HepG2 (cell line): ENCODE data around the gene PPP1R12B. TPM values are rescaled to one million over a fixed set of nuclear protein-coding genes. Genes with fewer than 3 reads are reported as not detected.

Experiments
- ATAC-seq: fragments of 200-7000 bp; cut with Tn5 transposase; 3 replicates; pipeline ENCODE4 v1.9.1; 2020; ENCODE audit warnings: mild to moderate bottlenecking, moderate library complexity
- BruUV-seq: library from RNA; stranded (reverse); fragments of 400-500 nt; replicated peaks from 2 replicates; lab custom pipeline; 2021; lab: Mats Ljungman, UMichigan
- CTCF ChIA-PET: fragments of 300-600 bp; formaldehyde crosslinking; extraction: SDS; loops from one replicate; lab custom pipeline; 2021; ENCODE audit warnings: low total read pairs, inconsistent platforms, low intra/inter-chr PET ratio; lab: Yijun Ruan, JAX
- POLR2A ChIA-PET: fragments of 350-600 bp; sonication (Branson Sonifier 250); formaldehyde crosslinking; loops from one replicate; lab custom pipeline; 2020; ENCODE audit warnings: antibody characterized with exemption, inconsistent platforms; lab: Yijun Ruan, JAX
- DNase-seq: peaks from one replicate; pipeline ENCODE4 v3.0.0-alpha.2; 2015; ENCODE audit warnings: low spot score
- FAIRE-seq: peaks from 3 replicates; lab custom pipeline; 2011; peaks lifted over from hg19 to GRCh38; lab: Jason Lieb, UNC
- H2AFZ ChIP-seq: one replicate; pipeline ENCODE4 v1.6.1; 2011; ENCODE audit warnings: low read length, inconsistent platforms
- H3K27ac ChIP-seq: fragments of 300-600 bp; 3 replicates; pipeline ENCODE4 v1.8.0; 2011; ENCODE audit warnings: mixed run types, mild to moderate bottlenecking, mixed read lengths, low read length, inconsistent platforms; ENCODE audit not compliant: insufficient read depth; ENCODE audit errors: extremely low read length
- H3K27me3 ChIP-seq, 2 experiments: fragments of 200-600 bp in 1 of 2; 2 replicates in 1 of 2; 3 replicates in 1 of 2; pipeline versions ENCODE4 v1.6.0 to v1.8.0; 2011; ENCODE audit warnings: low read length in 2 of 2, mild to moderate bottlenecking in 2 of 2, moderate library complexity in 2 of 2, inconsistent platforms in 1 of 2; ENCODE audit not compliant: insufficient read depth in 2 of 2, control insufficient read depth in 1 of 2
- H3K36me3 ChIP-seq, 2 experiments: fragments of 200-600 bp in 1 of 2; replicated peaks in 1 of 2; 2 replicates in 1 of 2; 3 replicates in 1 of 2; pipeline versions ENCODE4 v1.5.1 to v1.8.0; 2011; ENCODE audit warnings: low read length in 2 of 2, inconsistent platforms in 1 of 2; ENCODE audit not compliant: insufficient read depth in 2 of 2, control insufficient read depth in 1 of 2
- H3K4me1 ChIP-seq: 2 replicates; pipeline ENCODE4 v1.5.1; 2012; ENCODE audit warnings: low read length, inconsistent platforms; ENCODE audit not compliant: insufficient read depth
- H3K4me2 ChIP-seq: 2 replicates; pipeline ENCODE4 v1.6.0; 2011; ENCODE audit warnings: low read depth, low read length, inconsistent platforms
- H3K4me3 ChIP-seq, 3 experiments: fragments of 200-600 bp in 1 of 3; sonication (generic), shearing (Covaris generic) in 1 of 3; replicated peaks in 1 of 3; 2 replicates each; pipeline ENCODE4 v1.5.1; 2011 to 2016; ENCODE audit warnings: low read length in 3 of 3, inconsistent platforms in 2 of 3, low read depth in 2 of 3, mild to moderate bottlenecking in 2 of 3, control low read depth in 1 of 3, mixed read lengths in 1 of 3; ENCODE audit not compliant: insufficient read depth in 1 of 3
- H3K79me2 ChIP-seq: one replicate; pipeline ENCODE4 v1.6.1; 2011; ENCODE audit warnings: low read length, inconsistent platforms; ENCODE audit not compliant: insufficient read depth
- H3K9ac ChIP-seq: 2 replicates; pipeline ENCODE4 v1.6.0; 2011; ENCODE audit warnings: mild to moderate bottlenecking, low read depth, low read length, inconsistent platforms; ENCODE audit not compliant: insufficient read depth
- H3K9me3 ChIP-seq: 2 replicates; pipeline ENCODE4 v1.5.1; 2012; ENCODE audit warnings: mild to moderate bottlenecking, low read length
- H4K20me1 ChIP-seq: 2 replicates; pipeline ENCODE4 v1.6.0; 2011; ENCODE audit warnings: inconsistent platforms, mild to moderate bottlenecking, low read length, moderate library complexity; ENCODE audit not compliant: insufficient read depth
- IRF2 ChIP-seq: IDR thresholded peaks from 2 replicates; pipeline ENCODE4 v1.6.1; 2018; ENCODE audit warnings: missing genetic modification reagents, missing compliant biosample characterization
- JARID2 ChIP-seq: sonication (generic); formaldehyde crosslinking; IDR thresholded peaks from 2 replicates; pipeline ENCODE4 v1.8.1; 2023; ENCODE audit warnings: missing genetic modification reagents, inconsistent platforms; ENCODE audit not compliant: insufficient replicate concordance
- KLF13 ChIP-seq: sonication (generic); formaldehyde crosslinking; IDR thresholded peaks from 2 replicates; pipeline ENCODE4 v1.4.0; 2020; ENCODE audit warnings: mild to moderate bottlenecking, missing genetic modification reagents
- NFRKB ChIP-seq: fragments of 450-650 bp; IDR thresholded peaks from 2 replicates; pipeline ENCODE4 v1.6.1; 2017
- NFYB ChIP-seq: sonication (generic); formaldehyde crosslinking; IDR thresholded peaks from 2 replicates; pipeline ENCODE4 v1.4.0; 2020; ENCODE audit warnings: missing genetic modification reagents
- PHF8 ChIP-seq: sonication (generic); formaldehyde crosslinking; IDR thresholded peaks from 2 replicates; pipeline ENCODE4 v1.5.0; 2020; ENCODE audit warnings: missing genetic modification reagents
- SNAPC2 ChIP-seq: sonication (generic); formaldehyde crosslinking; IDR thresholded peaks from 2 replicates; pipeline ENCODE4 v1.8.1; 2022; ENCODE audit warnings: mild to moderate bottlenecking, missing genetic modification reagents
- SP1 ChIP-seq, 2 experiments: fragments of 450-650 bp in 1 of 2; sonication (generic) in 1 of 2; formaldehyde crosslinking in 1 of 2; IDR thresholded peaks; 2 replicates each; pipeline versions ENCODE4 v1.4.0 to v1.6.1; 2016 to 2020; ENCODE audit warnings: missing genetic modification reagents in 1 of 2
- SPEN ChIP-seq: sonication (generic); formaldehyde crosslinking; IDR thresholded peaks from 2 replicates; pipeline ENCODE4 v1.5.1; 2020; ENCODE audit warnings: low read depth, mild to moderate bottlenecking, missing genetic modification reagents
- TAF1 ChIP-seq: sonication (generic); formaldehyde crosslinking; IDR thresholded peaks from 2 replicates; pipeline ENCODE4 v1.4.0; 2020; ENCODE audit warnings: missing genetic modification reagents
- THAP7 ChIP-seq: sonication (generic); formaldehyde crosslinking; IDR thresholded peaks from 2 replicates; pipeline ENCODE4 v1.8.1; 2023; ENCODE audit warnings: mild to moderate bottlenecking, missing genetic modification reagents
- ZFP36 ChIP-seq: fragments of 150-350 bp; IDR thresholded peaks from 2 replicates; pipeline ENCODE4 v1.6.1; 2018; ENCODE audit warnings: borderline replicate concordance, low read length, low read depth; ENCODE audit not compliant: partially characterized antibody
- ZKSCAN5 ChIP-seq: sonication (generic); formaldehyde crosslinking; IDR thresholded peaks from 2 replicates; pipeline ENCODE4 v1.5.1; 2020; ENCODE audit warnings: mild to moderate bottlenecking, missing genetic modification reagents
- ZNF138 ChIP-seq: sonication (generic); formaldehyde crosslinking; IDR thresholded peaks from 2 replicates; pipeline ENCODE4 v1.5.0; 2020; ENCODE audit warnings: mild to moderate bottlenecking, low read depth, missing genetic modification reagents
- WGBS: methylation state at CpG from one replicate; pipeline ENCODE4 v1.1.6; 2017; ENCODE audit warnings: low lambda C conversion rate; 5-methylcytosine and 5-hydroxymethylcytosine counted together
- in situ Hi-C: cut with HindIII; loops from 2 replicates; pipeline ENCODE4 v1.10.0; 2017; ENCODE audit warnings: low pct_unique_long_range_greater_than_20kb; ENCODE audit not compliant: extremely low pct_ligation_motif_present
- intact Hi-C: fragments of 100-400 bp; cut with micrococcal nuclease; formaldehyde crosslinking; loops from one replicate; pipeline ENCODE4 v1.10.0; 2022; ENCODE audit not compliant: unreplicated experiment
- polyA plus RNA-seq, 8 experiments: library from polyadenylated mRNA; depleted of rRNA in 3 of 8; stranded (reverse) in 7 of 8; unstranded in 1 of 8; fragments of >200 nt; fragmentation: Illumina TruSeq in 4 of 8; extraction: Trizol in 4 of 8; gene quantifications; 2 replicates each; pipeline versions ENCODE4 v1.2.1 to v1.2.3, GENCODE V29; 2011 to 2016; ENCODE audit warnings: low read depth in 4 of 8, missing spikeins in 1 of 8, mixed read lengths in 1 of 8; ENCODE audit not compliant: insufficient read depth in 1 of 8
- total RNA-seq, 5 experiments: library from RNA; depleted of rRNA; stranded (reverse); fragments of >200 nt; fragmentation: Illumina TruSeq; extraction: Trizol; gene quantifications; 2 replicates each; pipeline ENCODE4 v1.2.3, GENCODE V29; 2016; ENCODE audit warnings: low read depth in 1 of 5
- TF ChIP-seq, protein P1 (sequence below): sonication (generic); formaldehyde crosslinking; IDR thresholded peaks from 2 replicates; pipeline ENCODE4 v1.5.0; 2020; ENCODE audit warnings: missing genetic modification reagents, mild to moderate bottlenecking, borderline replicate concordance
- TF ChIP-seq, protein P2 (sequence below): IDR thresholded peaks from 2 replicates; pipeline ENCODE4 v1.6.1; 2016; ENCODE audit warnings: mild to moderate bottlenecking

Gene PPP1R12B
- total and polyA plus RNA-seq, 2 of the 13 experiments (the other 11 are each of a cell fraction or from before 2014, with no cell fraction given), result 12.0 to 13.6 TPM

GRCh38 chr1:202362212-202362611, 13.7 kb downstream of the PPP1R12B start:
- Histone ChIP-seq H3K4me1 (peaks cover 5% of the 10 kb centered on the region; the same call in 1 of the 2 replicates), H4K20me1 (no peaks in the 10 kb centered on the region), H3K27me3 (no peaks in the 10 kb centered on the region), H3K27ac (no peak overlapping the region), H3K79me2 (peaks cover 37% of the 10 kb centered on the region), H2AFZ (no peak overlapping the region), H3K9me3 (no peaks in the 10 kb centered on the region), H3K36me3 (no peaks in the 10 kb centered on the region), H3K9ac (no peak overlapping the region), H3K4me3 (no peak overlapping the region), H3K4me2 (no peak overlapping the region)
- intact Hi-C loops (no loop called here), in situ Hi-C loops (no loop called here)
- no peak for DNase-seq
- no peak for TF ChIP-seq ZFP36
- no peak for TF ChIP-seq NFRKB
- TF ChIP-seq THAP7 (CRISPR knock-in tag), result no peak
- no peak for TF ChIP-seq NFYB (CRISPR knock-in tag)
- TF ChIP-seq, protein P1, sequence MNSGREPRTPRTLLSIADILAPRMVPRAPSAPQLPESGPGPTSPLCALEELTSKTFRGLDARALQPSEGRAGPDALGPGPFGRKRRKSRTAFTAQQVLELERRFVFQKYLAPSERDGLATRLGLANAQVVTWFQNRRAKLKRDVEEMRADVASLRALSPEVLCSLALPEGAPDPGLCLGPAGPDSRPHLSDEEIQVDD, result no peak
- TF ChIP-seq, protein P2, sequence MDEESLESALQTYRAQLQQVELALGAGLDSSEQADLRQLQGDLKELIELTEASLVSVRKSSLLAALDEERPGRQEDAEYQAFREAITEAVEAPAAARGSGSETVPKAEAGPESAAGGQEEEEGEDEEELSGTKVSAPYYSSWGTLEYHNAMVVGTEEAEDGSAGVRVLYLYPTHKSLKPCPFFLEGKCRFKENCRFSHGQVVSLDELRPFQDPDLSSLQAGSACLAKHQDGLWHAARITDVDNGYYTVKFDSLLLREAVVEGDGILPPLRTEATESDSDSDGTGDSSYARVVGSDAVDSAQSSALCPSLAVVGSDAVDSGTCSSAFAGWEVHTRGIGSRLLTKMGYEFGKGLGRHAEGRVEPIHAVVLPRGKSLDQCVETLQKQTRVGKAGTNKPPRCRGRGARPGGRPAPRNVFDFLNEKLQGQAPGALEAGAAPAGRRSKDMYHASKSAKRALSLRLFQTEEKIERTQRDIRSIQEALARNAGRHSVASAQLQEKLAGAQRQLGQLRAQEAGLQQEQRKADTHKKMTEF (CRISPR knock-in tag), result no peak
- TF ChIP-seq IRF2 (CRISPR knock-in tag), result no peak
- no peak for TF ChIP-seq ZKSCAN5
- TF ChIP-seq SPEN, result no peak
- TF ChIP-seq SNAPC2, result no peak
- TF ChIP-seq KLF13 (CRISPR knock-in tag), result no peak
- TF ChIP-seq ZNF138 (CRISPR knock-in tag), result no peak
- TF ChIP-seq PHF8 (CRISPR knock-in tag), result no peak
- TF ChIP-seq JARID2, result no peak
- TF ChIP-seq SP1 (IDR thresholded peaks at IDR 0.05), result no peak
- TF ChIP-seq SP1 (CRISPR knock-in tag; IDR thresholded peaks at IDR 0.05), result no peak
- TF ChIP-seq TAF1 (CRISPR knock-in tag), result no peak
- CTCF ChIA-PET, result no interaction called here
- FAIRE-seq, result no peak
- POLR2A ChIA-PET, result no interaction called here
- no peak for ATAC-seq
- BruUV-seq, result no TSS peak
- 92% methylated on average over 2 of the region's 2 CpGs for WGBS
